H9 (cell line): ENCODE measurements around the gene ANKRD36. TPM values are rescaled to one million over a fixed set of nuclear protein-coding genes. Genes with fewer than 3 reads are reported as not detected.
"Not testable (repeated sequence)": the region's sequence is repeated elsewhere in the genome, so short reads cannot be mapped to it uniquely, and the experiment has no call there.

ENCODE experiments used
- DNase-seq: peaks from one replicate; pipeline ENCODE4 v3.0.0-alpha.2; 2017
- H2AFZ ChIP-seq: one replicate; pipeline ENCODE4 v1.6.1; 2013; ENCODE audit warnings: mild to moderate bottlenecking, low read length, control low read depth, moderate library complexity
- H2AK5ac ChIP-seq: 2 replicates; pipeline ENCODE4 v1.6.1; 2013; ENCODE audit warnings: low read length, control low read depth, mixed read lengths; ENCODE audit not compliant: insufficient read length
- H2BK120ac ChIP-seq: one replicate; pipeline ENCODE4 v1.6.1; 2013; ENCODE audit warnings: low read depth, mild to moderate bottlenecking, low read length, control low read depth, inconsistent platforms; ENCODE audit not compliant: poor library complexity, severe bottlenecking
- H2BK12ac ChIP-seq: 2 replicates; pipeline ENCODE4 v1.6.1; 2013; ENCODE audit warnings: low read length, control low read depth, mixed read lengths, low read depth; ENCODE audit not compliant: insufficient read length
- H2BK15ac ChIP-seq: 2 replicates; pipeline ENCODE4 v1.6.1; 2013; ENCODE audit warnings: low read depth, low read length, control low read depth
- H2BK20ac ChIP-seq: one replicate; pipeline ENCODE4 v1.6.1; 2013; ENCODE audit warnings: low read depth, mild to moderate bottlenecking, low read length, control low read depth, inconsistent platforms; ENCODE audit not compliant: poor library complexity, severe bottlenecking
- H2BK5ac ChIP-seq: 2 replicates; pipeline ENCODE4 v1.6.1; 2013; ENCODE audit warnings: low read length, control low read depth, mixed read lengths; ENCODE audit not compliant: insufficient read length
- H3K14ac ChIP-seq: 2 replicates; pipeline ENCODE4 v1.6.1; 2013; ENCODE audit warnings: low read length, control low read depth; ENCODE audit not compliant: insufficient read depth
- H3K18ac ChIP-seq: 2 replicates; pipeline ENCODE4 v1.6.1; 2013; ENCODE audit warnings: low read depth, mild to moderate bottlenecking, mixed read lengths, low read length, control low read depth; ENCODE audit not compliant: insufficient read length
- H3K23ac ChIP-seq: 2 replicates; pipeline ENCODE4 v1.6.1; 2013; ENCODE audit warnings: low read length, control low read depth, mixed read lengths, low read depth; ENCODE audit not compliant: insufficient read length
- H3K23me2 ChIP-seq: 2 replicates; pipeline ENCODE4 v1.6.1; 2013; ENCODE audit warnings: low read depth, mild to moderate bottlenecking, mixed read lengths, low read length, control low read depth; ENCODE audit not compliant: insufficient read length, poor library complexity, severe bottlenecking
- H3K27ac ChIP-seq: 2 replicates; pipeline ENCODE4 v1.5.1; 2013; ENCODE audit warnings: low read length, control low read depth, mixed read lengths, low read depth; ENCODE audit not compliant: insufficient read length
- H3K27me3 ChIP-seq: 2 replicates; pipeline ENCODE4 v1.6.1; 2013; ENCODE audit warnings: low read length, control low read depth, inconsistent platforms; ENCODE audit not compliant: insufficient read depth
- H3K4ac ChIP-seq: 2 replicates; pipeline ENCODE4 v1.6.1; 2013; ENCODE audit warnings: low read depth, mild to moderate bottlenecking, control low read depth, inconsistent platforms, low read length, moderate library complexity
- H3K4me1 ChIP-seq: 2 replicates; pipeline ENCODE4 v1.6.1; 2013; ENCODE audit warnings: low read length, control low read depth, inconsistent platforms; ENCODE audit not compliant: insufficient read depth
- H3K4me2 ChIP-seq: 2 replicates; pipeline ENCODE4 v1.6.1; 2013; ENCODE audit warnings: low read length, control low read depth, mixed read lengths; ENCODE audit not compliant: insufficient read length, insufficient read depth
- H3K56ac ChIP-seq: 2 replicates; pipeline ENCODE4 v1.6.1; 2013; ENCODE audit warnings: low read depth, mild to moderate bottlenecking, mixed read lengths, low read length, control low read depth; ENCODE audit not compliant: insufficient read length
- H3K79me1 ChIP-seq: 2 replicates; pipeline ENCODE4 v1.6.1; 2013; ENCODE audit warnings: low read depth, mild to moderate bottlenecking, moderate library complexity, low read length, control low read depth, inconsistent platforms; ENCODE audit not compliant: insufficient read depth, poor library complexity, severe bottlenecking
- H3K79me2 ChIP-seq: 2 replicates; pipeline ENCODE4 v1.6.1; 2013; ENCODE audit warnings: low read length, control low read depth, inconsistent platforms; ENCODE audit not compliant: insufficient read depth
- H3K9ac ChIP-seq: 2 replicates; pipeline ENCODE4 v1.6.1; 2013; ENCODE audit warnings: low read length, control low read depth, mixed read lengths; ENCODE audit not compliant: insufficient read length; ENCODE audit errors: extremely low read depth
- H3K9me3 ChIP-seq: one replicate; pipeline ENCODE4 v1.6.1; 2013; ENCODE audit warnings: low read depth, low read length, inconsistent platforms; ENCODE audit not compliant: control insufficient read depth
- H3T11ph ChIP-seq: one replicate; pipeline ENCODE4 v1.6.1; 2013; ENCODE audit warnings: mild to moderate bottlenecking, low read length, control low read depth, inconsistent platforms
- H4K20me1 ChIP-seq: one replicate; pipeline ENCODE4 v1.6.1; 2013; ENCODE audit not compliant: control insufficient read depth, insufficient read length, insufficient read depth
- H4K5ac ChIP-seq: 2 replicates; pipeline ENCODE4 v1.6.1; 2013; ENCODE audit warnings: low read depth, mild to moderate bottlenecking, mixed read lengths, low read length, control low read depth; ENCODE audit not compliant: insufficient read length
- H4K8ac ChIP-seq: replicated peaks from 2 replicates; pipeline ENCODE4 v1.6.1; 2013; ENCODE audit warnings: low read length, control low read depth, mixed read lengths, low read depth; ENCODE audit not compliant: insufficient read length
- H4K91ac ChIP-seq: 2 replicates; pipeline ENCODE4 v1.6.1; 2013; ENCODE audit warnings: low read depth, mild to moderate bottlenecking, moderate library complexity, mixed read lengths, low read length, control low read depth; ENCODE audit not compliant: insufficient read length
- H3K27ac Mint-ChIP-seq, 3 experiments: 2 replicates in 2 of 3; 3 replicates in 1 of 3; pipeline ENCODE4 v1.8.0; 2020 to 2021; ENCODE audit warnings: mixed read lengths in 3 of 3, mild to moderate bottlenecking in 1 of 3, moderate library complexity in 1 of 3
- H3K27me3 Mint-ChIP-seq: 2 replicates; pipeline ENCODE4 v1.8.0; 2021; ENCODE audit warnings: low read depth, mild to moderate bottlenecking, moderate library complexity, mixed read lengths
- H3K36me3 Mint-ChIP-seq, 3 experiments: 2 replicates in 2 of 3; 3 replicates in 1 of 3; pipeline ENCODE4 v1.8.0; 2020 to 2021; ENCODE audit warnings: low read depth in 3 of 3, mixed read lengths in 3 of 3; ENCODE audit not compliant: insufficient read depth in 1 of 3
- H3K4me1 Mint-ChIP-seq, 2 experiments: 2 replicates each; pipeline ENCODE4 v1.8.0; 2020; ENCODE audit warnings: mixed read lengths in 2 of 2
- H3K4me3 Mint-ChIP-seq, 2 experiments: 2 replicates in 1 of 2; 3 replicates in 1 of 2; pipeline ENCODE4 v1.8.0; 2020 to 2021; ENCODE audit warnings: mild to moderate bottlenecking in 2 of 2, mixed read lengths in 2 of 2, moderate library complexity in 1 of 2
- H3K9me3 Mint-ChIP-seq, 2 experiments: 2 replicates in 1 of 2; 3 replicates in 1 of 2; pipeline ENCODE4 v1.8.0; 2020; ENCODE audit warnings: mild to moderate bottlenecking in 2 of 2, mixed read lengths in 2 of 2, moderate library complexity in 1 of 2
- WGBS: extraction: QIAGEN DNeasy Blood & Tissue Kit; methylation state at CpG from one replicate; pipeline ENCODE4 v1.1.7; 2013; ENCODE audit warnings: missing lambda C conversion rate, low lambda C conversion rate, mixed read lengths; ENCODE audit not compliant: insufficient read length; ENCODE audit errors: extremely low coverage; 5-methylcytosine and 5-hydroxymethylcytosine counted together
- total RNA-seq: library from RNA; stranded (reverse); gene quantifications from 2 replicates; pipeline ENCODE4 v1.2.1, GENCODE V29; 2021

The ANKRD36 gene
- total RNA-seq, 1 experiment from 2014 or later, result 9.8 TPM

DNA sequence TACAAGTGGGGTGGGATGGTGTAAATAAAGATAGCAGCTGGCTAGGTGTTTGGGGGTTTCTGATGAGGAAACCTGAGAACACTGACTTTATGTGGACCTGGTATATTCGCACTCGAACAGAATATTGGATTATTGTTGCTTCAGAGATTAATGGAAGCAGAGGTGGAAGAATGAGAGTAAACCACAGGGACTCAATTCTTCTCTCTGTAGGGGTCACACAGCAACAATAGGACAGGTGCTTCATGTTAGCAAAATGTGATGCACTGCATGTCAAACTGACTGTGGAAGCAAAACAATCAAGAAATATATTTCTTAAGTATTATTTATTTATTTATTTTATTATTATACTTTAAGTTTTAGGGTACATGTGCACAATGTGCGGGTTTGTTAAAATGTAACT lies 53.6 kb downstream of the ANKRD36 start:
- not testable (repeated sequence) for H3K4me2 ChIP-seq, H2BK5ac ChIP-seq, H3K4ac ChIP-seq, H4K8ac ChIP-seq, H3K14ac ChIP-seq, H3K79me2 ChIP-seq, H3K27me3 Mint-ChIP-seq, H3K4me1 ChIP-seq, H3K79me1 ChIP-seq, H3T11ph ChIP-seq, H3K18ac ChIP-seq, H2BK20ac ChIP-seq, H2AFZ ChIP-seq, H3K27me3 ChIP-seq, H3K4me3 Mint-ChIP-seq, H3K23me2 ChIP-seq, H4K5ac ChIP-seq, H3K9me3 ChIP-seq, H2BK120ac ChIP-seq, H4K20me1 ChIP-seq, H3K9ac ChIP-seq, H3K56ac ChIP-seq, H4K91ac ChIP-seq, H3K4me1 Mint-ChIP-seq, H2AK5ac ChIP-seq, H3K23ac ChIP-seq, H3K27ac Mint-ChIP-seq, H2BK15ac ChIP-seq, H2BK12ac ChIP-seq, DNase-seq, H3K27ac ChIP-seq
- Mint-ChIP-seq H3K9me3 (peaks cover 22 to 26% of the 10 kb centered on the region in 2 experiments), H3K36me3 (peaks cover 17 to 32% (median 27%) of the 10 kb centered on the region in 3 experiments)
- WGBS, result no CpG with 5 or more reads among the region's 3 CpGs

DNA sequence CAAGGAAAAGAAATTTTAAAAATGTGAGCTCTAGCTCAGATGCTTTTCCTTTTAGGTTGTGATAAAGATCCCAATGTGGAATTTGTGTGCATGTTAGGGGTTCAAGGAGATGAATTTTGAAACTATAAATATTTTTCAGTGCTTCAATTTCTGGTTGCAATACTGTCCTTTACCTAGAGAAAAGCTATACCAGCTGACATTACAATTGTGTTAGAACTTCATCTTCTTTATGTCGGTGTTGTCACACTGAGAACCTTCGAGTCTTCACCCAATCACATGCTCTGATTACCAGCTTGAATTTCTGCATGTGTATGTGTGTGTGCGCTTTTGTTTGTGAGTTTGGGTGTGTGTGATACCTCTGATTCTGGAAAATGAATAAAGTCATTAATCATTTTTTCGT lies 55.0 kb downstream of the ANKRD36 start:
- H3K4me1 Mint-ChIP-seq, H3K79me2 ChIP-seq, H4K91ac ChIP-seq, H3K79me1 ChIP-seq, H3K23me2 ChIP-seq, H3K23ac ChIP-seq, H3K27me3 ChIP-seq, H4K8ac ChIP-seq, H3K18ac ChIP-seq, H2BK20ac ChIP-seq, H3K9me3 ChIP-seq, DNase-seq, H3K4me3 Mint-ChIP-seq, H3K4me1 ChIP-seq, H2BK12ac ChIP-seq, H3K4me2 ChIP-seq, H3T11ph ChIP-seq, H3K14ac ChIP-seq, H2AFZ ChIP-seq, H2BK120ac ChIP-seq, H3K56ac ChIP-seq, H3K27me3 Mint-ChIP-seq, H3K27ac Mint-ChIP-seq, H4K20me1 ChIP-seq, H3K4ac ChIP-seq, H2BK15ac ChIP-seq, H3K27ac ChIP-seq, H4K5ac ChIP-seq, H2AK5ac ChIP-seq, H3K9ac ChIP-seq, H2BK5ac ChIP-seq: not testable (repeated sequence)
- Mint-ChIP-seq H3K36me3 (peaks cover 17 to 32% (median 27%) of the 10 kb centered on the region in 3 experiments), H3K9me3 (peaks cover 22 to 26% of the 10 kb centered on the region in 2 experiments)
- WGBS, result no CpG with 5 or more reads among the region's 4 CpGs
